GM12801 (cell line): ENCODE measurements around the gene CD58.

Experiments used
- TF ChIP-seq, protein P1 (sequence below): IDR thresholded peaks from one replicate; pipeline ENCODE4 v1.5.1; 2011; ENCODE audit warnings: control low read depth; ENCODE audit not compliant: insufficient read length; ENCODE audit errors: extremely low read depth

CD58 gene

GRCh38 chr1:116465845-116466685, 104.8 kb downstream of the CD58 start:
- TF ChIP-seq, protein P1, sequence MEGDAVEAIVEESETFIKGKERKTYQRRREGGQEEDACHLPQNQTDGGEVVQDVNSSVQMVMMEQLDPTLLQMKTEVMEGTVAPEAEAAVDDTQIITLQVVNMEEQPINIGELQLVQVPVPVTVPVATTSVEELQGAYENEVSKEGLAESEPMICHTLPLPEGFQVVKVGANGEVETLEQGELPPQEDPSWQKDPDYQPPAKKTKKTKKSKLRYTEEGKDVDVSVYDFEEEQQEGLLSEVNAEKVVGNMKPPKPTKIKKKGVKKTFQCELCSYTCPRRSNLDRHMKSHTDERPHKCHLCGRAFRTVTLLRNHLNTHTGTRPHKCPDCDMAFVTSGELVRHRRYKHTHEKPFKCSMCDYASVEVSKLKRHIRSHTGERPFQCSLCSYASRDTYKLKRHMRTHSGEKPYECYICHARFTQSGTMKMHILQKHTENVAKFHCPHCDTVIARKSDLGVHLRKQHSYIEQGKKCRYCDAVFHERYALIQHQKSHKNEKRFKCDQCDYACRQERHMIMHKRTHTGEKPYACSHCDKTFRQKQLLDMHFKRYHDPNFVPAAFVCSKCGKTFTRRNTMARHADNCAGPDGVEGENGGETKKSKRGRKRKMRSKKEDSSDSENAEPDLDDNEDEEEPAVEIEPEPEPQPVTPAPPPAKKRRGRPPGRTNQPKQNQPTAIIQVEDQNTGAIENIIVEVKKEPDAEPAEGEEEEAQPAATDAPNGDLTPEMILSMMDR = no peak

GRCh38 chr1:116465477-116465844, 105.4 kb downstream of the CD58 start:
- TF ChIP-seq, protein P1 = no peak
